HG03354 (cell line): ENCODE results near the gene BRD4.

Experiments
- ATAC-seq: cut with Tn5 transposase; IDR thresholded peaks from one replicate; pipeline ENCODE4 v1.9.1; 2021; ENCODE audit warnings: mild to moderate bottlenecking; ENCODE audit not compliant: unreplicated experiment, poor library complexity, severe bottlenecking

BRD4 gene

DNA sequence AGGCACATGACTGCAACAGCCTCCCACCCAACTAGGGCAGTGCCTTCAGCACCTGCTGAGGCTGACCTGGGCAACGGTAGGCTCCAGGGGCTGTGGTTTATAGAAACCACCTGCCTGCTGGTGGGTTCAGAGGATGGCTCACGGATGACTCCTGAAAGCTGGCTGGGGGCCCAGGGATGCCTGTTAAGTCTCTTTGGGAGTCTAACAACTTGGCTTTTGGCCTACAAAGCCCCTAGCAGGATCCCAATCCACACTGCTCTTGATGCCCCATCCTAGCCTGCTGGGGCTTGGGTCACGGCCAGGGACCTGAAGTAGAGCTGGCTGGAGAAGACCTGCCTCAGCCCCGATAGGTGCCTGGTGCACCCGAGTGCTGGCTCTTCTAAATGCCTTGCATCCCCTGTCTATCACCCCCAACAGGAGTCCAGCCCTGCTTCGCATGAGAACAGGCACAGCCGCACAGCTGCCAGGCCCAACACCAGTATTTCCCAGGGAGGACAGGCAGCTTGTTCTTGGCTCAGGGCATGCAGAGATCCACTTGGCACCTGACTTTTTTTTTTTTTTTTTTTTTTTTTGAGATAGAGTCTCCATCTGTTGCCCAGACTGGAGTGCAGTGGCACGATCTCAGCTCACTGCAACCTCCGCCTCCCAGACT lies 91.0 kb downstream of the BRD4 start:
- no peak for ATAC-seq

DNA sequence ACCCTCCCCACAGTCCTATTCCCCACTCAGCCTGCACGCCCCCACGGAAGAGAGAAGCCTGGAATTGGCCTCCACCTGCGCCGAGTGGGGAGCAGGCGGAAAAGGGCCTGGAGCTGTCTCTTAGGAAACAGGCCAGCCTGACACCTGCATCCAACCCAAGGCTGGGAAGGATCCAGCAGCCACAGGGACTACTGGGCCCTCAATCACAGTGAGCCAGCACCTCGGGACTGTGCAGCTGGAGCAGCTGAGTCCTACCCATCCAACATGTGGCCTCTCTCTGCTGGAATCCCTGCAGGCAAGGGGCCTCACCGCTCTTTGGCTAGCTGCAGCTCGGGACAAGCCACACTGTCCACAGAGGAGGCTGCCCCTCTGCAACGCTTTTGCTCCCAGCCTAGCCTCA lies 91.8 kb downstream of the BRD4 start:
- no peak for ATAC-seq

DNA sequence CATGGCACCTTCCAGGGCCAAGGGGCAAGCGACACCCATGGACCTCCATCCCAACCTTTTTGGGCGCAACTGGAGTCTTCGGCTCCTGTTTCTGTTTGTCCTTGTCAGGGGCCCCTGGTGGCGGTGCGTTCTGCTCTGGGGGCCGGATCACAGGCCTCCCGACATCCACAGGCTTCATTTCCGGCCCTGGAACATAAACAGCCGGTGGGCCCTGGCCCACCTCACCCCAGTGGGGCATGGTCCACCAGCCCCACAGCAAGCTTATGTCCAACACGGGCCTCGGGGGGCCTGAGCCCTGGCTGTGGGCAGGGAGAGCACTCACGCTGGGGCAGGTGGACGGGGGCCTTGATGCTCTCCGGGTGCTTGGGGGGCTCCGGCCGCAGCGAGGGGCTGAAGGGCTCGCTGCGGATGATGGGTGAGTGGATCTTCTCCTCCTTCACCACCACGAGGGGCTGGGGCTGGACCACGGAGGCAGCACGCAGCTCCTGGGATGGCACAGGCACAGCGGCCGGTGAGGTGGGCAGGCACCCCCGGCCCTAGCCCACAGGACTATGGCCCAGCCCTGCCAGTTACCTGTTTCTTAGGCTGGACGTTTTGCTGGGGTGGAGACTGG lies 92.9 kb downstream of the BRD4 start:
- ATAC-seq, result no peak

DNA sequence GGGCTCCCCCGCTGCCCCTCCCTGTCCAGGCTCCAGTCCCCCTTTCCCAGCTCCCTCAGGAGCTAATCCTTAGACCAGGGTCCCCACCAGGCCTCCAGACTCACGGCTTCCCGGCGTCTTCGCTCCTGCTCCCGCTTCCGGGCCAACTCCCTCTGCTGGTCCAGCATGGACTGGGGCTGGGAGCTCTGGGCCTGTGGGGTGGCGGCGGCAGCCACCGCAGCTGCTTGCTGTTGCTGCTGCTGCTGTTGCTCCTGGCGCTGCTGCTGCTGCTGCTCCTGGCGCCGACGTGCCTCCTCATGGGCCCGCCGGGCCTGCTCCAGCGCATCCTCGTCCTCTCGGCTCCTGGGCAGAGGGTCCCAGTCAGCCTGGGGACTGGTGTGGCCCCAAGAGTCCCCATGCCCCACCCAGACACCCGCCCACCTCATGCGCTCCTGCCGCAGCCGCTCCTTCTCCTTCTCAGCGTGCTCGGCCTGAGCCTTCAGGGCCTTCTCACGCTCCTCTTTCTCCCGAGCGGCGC lies 93.6 kb downstream of the BRD4 start:
- no peak for ATAC-seq

DNA sequence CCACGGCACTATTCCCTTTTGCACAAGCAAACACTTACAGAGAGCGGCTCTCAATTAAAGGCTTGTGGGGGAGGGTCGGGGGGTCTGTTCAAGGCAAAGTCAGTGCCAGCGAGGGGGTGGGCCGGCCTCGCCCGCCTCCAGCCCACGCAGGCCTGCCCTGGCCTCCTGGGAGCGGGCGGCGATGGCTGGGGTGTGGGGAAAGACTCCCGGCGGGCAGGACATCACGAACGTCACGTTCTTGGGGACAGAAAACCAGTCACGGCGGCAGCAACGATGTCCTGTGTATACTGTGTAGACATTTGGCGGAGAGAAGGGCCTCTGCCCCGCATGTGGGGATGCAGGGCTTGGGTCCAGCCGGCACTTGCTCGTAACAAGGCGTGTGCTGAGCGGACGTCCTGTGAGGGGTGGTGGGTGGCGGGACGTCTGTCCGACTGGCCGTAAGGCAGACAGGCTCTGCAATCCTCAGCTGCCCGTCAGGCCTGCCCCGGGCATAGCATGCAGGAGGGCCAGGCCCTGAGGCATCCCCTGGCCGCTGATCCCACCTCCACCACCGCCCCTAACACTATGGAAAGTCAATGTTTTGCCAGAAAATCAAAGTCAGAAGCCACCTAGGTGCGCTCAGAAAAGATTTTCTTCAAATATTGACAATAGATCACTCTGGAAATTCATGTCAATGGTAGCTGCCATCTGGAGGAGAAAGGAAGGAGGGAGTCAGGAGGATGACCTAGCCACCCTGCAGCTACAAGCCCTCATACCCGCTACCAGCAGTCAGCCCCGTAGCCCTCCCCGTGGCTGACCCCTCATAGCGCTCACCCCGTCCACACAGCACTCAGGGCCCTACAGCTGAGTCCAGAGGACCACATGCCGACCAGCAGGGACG lies 94.3 kb downstream of the BRD4 start:
- ATAC-seq, result no peak

DNA sequence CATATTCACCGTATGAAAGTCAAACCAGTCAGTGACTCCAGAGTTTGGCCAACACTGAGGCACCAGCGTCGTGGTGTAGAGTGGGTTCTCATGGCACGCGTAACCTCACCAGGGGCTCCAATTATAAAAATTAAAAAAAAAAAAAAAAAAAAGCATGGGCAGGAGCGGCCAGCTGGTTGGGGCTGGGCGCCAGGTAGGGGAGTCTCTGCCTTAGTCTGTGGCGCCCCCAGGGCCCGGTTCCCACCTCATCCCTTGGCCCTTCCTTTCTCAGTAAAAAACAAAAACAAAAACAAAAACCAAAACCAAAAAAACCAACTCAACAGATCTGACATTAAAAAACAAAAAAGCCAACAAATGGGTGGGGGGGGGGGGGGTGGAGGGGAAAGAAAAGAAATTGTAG lies 95.5 kb downstream of the BRD4 start:
- ATAC-seq, result no peak

DNA sequence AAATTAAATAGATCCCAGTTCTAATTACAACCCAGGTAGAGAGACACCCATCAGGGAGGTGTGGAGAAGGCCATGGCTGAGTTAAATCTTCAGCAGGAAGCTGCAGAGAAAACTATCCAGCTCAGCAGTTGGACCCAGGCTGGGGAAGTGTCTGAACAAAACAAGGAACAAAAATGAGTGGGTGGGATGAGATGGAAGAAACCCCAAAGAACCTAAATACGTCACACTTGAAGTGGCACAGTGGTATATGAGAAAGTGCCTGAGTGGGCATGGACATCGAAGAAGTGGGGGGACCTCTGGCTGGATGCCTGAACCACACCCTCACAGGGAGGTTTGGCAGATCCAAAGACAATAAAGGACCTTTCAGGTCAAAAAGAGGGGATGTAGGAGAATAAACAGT lies 96.6 kb downstream of the BRD4 start:
- ATAC-seq, result no peak

DNA sequence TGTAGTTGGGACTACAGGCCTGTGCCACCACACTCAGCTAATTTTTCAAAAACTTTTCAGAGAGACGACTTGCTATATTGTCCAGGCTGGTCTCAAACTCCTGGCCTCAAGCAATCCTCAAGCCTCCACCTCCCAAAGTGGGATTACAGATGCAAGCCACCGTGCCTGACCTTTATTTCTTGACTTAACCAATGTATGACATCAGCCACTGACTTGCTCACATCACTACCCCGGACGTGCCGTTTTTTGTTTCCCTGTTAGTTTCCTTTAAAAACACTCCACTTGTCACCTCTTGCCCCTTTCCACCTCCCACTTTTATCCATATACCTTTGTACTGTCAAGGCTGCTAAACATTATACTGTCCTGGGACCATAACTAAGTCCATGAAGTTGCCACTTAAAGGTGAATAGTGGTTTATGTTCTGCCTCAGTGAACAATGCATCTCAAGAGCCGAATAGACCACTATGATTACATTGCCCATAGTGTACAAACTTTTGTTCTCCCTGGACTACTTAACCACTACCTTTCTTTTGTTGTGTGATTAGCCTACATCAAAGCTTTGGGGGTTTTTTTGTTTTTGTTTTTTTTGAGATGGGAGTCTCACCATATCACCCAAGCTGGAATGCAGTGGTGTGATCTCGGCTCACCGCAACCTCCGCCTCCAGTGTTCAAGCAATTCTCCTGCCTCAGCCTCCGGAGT lies 97.8 kb downstream of the BRD4 start:
- ATAC-seq, result no peak

DNA sequence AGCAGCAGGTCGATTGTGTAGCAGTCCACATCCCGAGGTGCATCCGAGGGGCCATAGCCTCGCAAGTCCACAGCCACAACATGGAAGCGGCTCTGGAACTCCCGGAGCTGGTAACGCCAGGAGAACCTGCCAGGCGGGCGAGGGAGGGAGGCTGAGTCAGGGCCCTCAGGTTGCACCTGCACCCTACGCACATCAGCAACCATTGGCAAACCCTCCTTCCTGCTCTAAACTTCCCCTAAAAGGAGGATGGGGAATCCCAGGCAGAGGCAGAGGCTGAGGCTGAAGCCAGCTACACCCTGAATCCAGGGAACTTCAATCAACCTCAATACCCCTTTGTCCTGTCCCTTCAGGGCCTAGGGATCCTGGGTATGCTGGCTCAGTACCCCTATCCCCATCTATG lies 101.1 kb downstream of the BRD4 start:
- no peak for ATAC-seq

DNA sequence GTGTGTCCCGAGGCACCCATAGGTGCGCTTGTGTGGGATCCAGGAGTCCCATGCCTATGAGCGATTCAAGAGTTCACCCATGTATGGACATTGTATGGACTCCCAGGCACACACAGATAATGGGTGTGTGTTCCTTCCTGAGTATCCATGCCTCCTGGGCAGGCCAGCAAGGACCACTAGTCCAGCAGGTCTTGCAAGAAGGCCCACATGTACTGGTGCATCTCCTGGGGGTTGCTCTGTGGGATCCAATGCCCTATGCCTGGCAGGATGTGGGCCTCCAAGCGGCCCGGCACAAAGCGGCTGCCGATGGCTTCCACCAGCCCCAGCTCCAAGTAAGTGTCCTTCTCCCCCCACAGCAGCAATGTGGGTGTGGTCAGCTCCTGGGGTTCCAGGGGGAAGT lies 105.1 kb downstream of the BRD4 start:
- no peak for ATAC-seq

DNA sequence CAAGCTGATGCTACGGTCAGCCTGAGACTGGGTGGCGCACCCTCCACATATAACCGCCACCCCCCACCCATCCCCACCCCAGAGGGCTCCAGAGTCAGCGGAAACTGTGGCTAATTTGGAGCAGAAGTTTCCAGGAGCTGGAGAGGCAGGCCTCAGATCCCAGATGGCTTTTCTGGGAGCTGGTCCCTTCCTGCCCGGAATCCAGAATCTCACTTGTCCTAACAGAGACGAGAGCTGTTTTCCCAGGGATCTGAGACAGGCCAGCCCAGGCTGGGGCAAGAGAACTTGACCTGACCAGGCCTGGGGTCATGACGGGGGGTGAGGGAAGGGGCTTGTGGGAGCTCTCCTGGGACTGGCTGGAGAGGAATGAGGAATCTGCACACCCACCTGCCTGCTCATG lies 106.6 kb downstream of the BRD4 start:
- ATAC-seq, result no peak

DNA sequence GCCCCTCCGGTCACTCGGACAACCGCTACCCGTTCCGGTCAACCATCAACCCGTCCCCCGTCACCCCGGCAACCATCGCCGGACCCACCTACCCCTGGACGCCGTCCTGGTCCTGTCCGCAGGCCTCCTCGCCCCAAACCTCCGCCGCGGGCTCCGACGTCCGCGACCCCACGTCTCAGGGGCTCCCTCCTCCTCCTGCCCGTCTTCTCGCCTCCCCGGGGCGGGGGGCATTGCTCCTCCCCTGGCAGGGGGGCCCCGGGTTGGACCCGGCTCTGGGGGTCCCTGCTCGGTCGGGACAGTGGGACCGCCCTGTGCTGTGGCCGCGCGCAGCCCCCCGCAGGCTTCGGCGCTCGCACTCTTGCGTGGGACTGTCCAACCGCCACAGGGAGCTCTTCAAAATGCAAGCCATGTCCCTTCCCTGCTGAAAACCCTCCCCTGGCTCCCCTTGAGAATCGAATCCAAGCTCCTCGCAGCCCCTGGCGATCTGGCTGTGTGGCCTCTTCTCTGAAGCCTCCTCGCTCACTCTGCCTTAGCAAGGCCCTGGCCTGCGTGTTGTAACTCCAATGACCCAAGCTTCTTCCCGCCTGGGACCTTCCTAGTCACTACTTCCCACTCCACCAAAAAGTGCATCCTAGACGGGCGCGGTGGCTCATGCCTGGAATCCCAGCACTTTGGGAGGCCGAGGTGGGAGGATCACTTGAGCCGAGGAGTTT lies 108.5 kb downstream of the BRD4 start:
- ATAC-seq, result no peak

DNA sequence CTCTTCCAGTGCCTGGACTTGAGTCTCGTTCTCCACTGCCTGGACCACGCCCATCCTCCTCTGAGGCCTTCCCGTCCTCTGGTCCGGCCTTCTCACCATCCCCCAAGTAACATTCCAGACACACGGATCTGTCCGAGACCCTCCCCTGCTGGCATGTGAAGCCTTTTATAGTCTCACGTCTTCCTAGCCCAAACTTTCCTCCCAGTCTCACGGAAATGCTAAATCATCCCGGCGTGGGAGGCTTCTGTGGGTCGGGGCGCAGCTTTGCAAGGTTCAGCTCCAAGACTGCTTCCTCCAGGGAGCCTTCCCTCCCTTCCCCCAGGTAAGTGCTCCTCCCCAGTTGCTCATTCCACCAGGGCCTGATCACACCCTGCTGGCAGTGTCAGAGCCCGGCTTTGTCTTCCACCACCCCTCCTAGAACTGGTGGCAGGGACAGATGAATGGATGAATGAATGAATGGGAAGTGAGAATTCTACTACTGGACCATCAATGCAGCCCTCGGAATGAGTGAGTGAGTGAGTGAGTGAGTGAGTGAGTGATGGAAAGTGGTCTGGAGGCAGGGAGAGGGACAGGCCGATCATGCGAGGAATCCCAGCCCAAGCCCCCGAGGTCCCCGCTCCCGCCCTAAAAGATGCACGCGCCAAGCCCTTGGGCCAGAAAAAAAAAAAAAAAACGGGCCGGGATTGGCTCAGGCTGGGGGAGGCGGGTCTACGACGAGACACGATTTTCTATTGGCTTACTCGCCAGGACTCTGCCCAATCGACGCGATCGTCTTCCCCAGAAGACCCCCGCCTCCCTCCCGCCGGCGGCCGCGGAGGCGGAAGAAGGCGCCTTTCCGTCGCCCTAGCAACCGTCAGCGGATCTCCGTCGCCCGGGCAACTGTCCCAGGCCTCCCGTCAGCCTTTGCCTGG lies 109.3 kb downstream of the BRD4 start:
- ATAC-seq, result peak; percentile 82

DNA sequence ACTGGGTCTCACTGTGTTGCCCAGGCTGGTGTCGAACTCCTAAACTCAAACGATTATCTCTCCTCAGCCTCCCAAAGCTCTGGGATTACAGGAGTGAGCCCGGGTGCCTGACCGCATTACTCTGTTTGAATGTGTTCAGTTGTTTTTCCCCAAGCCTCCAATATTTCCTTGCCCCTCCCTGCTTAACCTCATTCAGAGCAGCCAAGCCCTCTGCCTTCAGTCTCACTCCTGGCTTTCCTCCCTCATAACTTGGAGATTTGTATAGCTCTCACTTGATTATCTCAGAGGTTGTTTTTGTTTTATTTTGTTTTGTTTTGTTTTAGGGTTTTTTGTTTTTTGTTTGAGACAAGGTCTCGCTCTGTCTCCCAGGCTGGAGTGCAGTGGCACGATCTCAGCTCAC lies 111.5 kb downstream of the BRD4 start:
- no peak for ATAC-seq

DNA sequence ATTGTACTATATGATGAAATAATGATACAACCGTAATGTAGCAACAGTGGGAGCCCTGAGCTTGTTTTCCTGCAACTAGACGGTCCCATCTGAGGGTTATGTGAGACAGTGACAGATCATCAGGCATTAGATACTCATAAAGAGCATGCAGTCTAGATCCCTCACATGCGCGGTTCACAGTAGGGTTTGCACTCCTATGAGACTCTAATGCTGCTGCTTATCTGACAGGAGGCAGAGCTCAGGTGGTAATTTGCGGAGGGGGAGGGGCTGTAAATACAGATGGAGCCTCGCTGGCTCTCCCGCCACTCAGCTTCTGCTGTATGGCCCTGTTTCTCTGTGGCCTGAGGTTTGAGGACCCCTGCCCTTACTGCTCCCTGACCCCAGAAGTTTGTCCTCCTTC lies 113.8 kb downstream of the BRD4 start:
- no peak for ATAC-seq

DNA sequence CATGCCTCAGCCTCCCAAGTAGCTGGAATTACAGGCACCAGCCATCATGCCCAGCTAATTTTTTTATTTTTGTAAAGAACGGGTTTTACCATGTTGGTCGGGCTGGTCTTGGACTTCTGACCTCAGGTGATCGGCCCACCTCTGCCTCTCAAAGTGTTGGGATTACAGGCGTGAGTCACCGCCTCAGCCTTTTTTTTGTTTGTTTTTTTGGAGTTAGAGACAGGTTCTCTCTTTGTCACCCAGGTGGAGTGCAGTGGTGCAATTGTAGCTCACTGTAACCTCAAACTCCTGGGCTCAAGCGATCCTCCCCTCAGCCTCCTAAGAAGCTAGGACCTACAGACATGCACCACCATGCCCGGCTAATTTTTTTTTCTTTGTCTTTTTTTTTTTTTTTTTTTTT lies 116.0 kb downstream of the BRD4 start:
- ATAC-seq, result no peak

DNA sequence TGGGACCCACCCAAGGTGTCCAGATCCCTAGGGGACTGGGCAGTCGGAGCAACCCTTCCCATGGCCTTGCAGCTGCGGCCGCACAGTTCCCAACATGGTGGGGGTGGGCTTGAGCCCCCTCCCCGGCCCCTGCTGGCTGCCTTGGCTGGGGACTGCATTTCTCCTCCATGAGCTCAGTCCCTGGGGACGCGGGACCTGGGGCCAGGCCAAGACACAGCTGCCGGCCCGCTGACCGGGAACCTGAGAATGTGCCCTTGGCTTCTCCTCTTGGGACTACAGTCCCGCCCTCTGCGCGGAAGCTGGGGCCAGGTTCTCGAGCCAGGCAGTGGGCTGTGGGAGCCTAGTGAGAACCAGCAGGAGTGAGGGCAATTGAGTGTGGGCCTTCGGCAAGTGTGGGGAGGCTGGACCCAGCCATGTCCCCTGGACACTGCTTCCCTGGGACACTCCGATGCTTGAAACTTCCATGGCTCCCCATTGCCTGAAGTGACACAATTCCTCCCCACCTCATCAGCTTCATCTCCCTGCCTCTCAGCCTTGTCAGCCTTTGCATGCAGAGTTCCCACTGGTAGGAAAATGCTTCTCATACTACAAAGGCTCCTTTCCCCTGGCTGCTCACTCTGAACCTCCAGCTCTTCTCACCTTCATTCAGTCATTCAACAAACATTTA lies 118.5 kb downstream of the BRD4 start:
- no peak for ATAC-seq

DNA sequence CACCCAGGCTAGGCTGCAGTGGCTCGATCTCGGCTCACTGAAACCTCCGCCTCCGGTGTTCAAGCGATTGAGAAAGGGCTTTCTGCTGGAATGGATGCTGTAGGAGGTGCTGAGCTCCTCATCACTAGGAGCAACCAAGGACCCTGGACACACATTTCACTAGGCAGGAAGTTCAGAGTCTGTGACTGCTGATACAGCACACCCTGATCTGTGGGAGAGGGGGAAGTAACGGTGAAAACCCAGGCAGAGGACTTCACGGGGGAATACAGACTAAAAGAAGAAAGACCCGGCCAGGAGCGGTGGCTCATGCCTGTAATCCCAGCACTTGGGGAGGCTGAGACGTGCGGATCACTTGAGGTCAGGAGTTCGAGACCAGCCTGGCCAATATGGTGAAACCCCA lies 119.6 kb downstream of the BRD4 start:
- no peak for ATAC-seq
